ENCODE results near the gene MRPS10.

MRPS10 gene

DNA sequence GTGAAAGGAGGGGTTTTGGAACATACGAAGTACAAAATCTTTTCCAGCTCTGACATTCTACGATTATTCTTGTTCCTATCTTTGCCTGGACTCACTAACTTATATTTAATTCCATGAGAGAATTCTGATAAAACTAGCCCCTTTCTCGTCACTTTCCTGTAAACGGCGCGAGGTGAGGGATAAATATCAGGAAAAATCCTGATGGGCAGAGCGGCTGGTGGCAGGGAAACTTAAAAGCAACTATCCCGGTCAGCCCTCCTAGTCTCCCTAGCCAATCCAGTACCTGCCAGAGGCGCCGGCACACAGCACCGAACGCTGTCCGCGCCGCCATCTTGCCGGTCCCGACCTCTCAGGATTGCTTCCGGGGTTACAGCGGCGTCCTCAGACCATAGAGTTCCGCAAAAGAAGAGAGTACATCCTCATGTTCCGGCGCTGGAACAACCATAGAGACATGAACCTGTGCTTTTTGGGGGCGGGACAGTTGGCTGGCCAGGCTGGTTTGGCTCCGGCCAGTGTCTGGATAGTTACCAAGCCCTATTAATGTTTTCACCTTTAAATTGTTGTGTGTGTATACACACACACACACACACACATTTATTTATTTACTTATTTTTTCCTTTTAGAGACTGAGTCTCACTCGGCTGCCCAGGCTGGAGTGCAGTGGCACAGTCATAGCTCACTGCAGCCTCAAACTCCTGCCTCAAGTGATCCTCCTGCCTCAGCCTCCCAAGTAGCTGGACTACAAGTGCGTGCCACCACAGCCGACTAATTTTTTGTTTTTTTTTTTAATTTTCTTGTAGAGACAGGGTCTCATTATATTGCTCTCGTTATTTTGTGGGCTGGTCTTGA lies at the start of gene MRPS10:
MRPS10 (minus strand) TSS at position 343 of the 849 bp plus-strand sequence; CDS start at position 331, 12 bp downstream.
- peak; percentile 85 for DNase-seq (ENCODE audit: low read depth)

GRCh38 chr6:42266538-42266937 lies 48.9 kb upstream of the MRPS10 start:
- DNase-seq (ENCODE audit: low read depth), result no peak

GRCh38 chr6:42264852-42265390 lies 47.3 kb upstream of the MRPS10 start:
- DNase-seq (ENCODE audit: low read depth), result no peak

- DNase-seq (ENCODE audit: low read depth), result no peak
Observed at GRCh38 chr6:42264162-42264851, 46.6 kb upstream of the MRPS10 start.

GRCh38 chr6:42263165-42263728 lies 45.6 kb upstream of the MRPS10 start:
- no peak for DNase-seq (ENCODE audit: low read depth)

GRCh38 chr6:42260972-42261371 lies 43.3 kb upstream of the MRPS10 start:
- peak; percentile 23 for DNase-seq (ENCODE audit: low read depth)

- no peak for DNase-seq (ENCODE audit: low read depth)
Observed at GRCh38 chr6:42260396-42260888, 42.8 kb upstream of the MRPS10 start.

GRCh38 chr6:42259841-42260395 lies 42.3 kb upstream of the MRPS10 start:
- DNase-seq (ENCODE audit: low read depth), result no peak

DNA sequence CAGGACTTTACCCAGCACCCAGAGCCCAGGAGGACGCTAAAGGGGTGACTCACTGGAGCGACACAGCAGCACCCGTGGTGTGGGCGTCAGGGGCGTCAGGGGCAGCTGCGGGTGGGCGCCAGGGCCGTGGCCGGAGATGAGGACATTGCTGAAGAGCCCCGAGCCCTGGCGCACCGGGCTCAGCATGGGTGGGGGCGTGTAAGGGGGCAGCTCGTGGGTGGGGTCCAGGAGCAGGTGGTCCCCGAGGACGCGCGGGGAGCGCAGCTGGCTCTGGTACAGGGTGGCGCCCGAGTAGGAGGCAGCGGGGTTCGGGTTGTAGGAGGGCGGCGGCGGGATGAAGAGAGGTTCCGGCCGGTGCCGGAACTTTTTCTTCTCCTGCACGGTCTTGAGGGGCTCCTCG lies 41.6 kb upstream of the MRPS10 start:
- DNase-seq (ENCODE audit: low read depth), result no peak

DNA sequence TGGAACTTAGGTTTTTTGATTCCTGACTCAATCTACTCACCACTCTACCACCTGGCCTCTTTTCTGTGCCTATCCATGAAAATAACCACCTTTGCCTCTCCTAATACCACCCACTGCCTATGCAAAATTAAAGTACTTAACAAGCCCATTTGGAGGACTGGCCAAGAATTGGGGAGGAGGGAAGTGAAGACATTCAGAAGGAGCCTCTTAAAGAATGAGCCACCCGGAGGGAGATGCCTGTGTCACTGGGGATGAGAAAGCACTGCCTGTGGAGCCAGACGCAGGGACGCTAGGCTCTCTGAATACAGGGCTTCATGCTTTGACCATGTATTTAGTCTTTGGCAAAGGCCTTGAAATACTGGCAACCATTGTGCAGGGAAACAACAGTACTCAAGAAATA lies 40.0 kb upstream of the MRPS10 start:
- no peak for DNase-seq (ENCODE audit: low read depth)

GRCh38 chr6:42257063-42257462 lies 39.4 kb upstream of the MRPS10 start:
- DNase-seq (ENCODE audit: low read depth), result no peak

- DNase-seq (ENCODE audit: low read depth), result no peak
Observed at GRCh38 chr6:42255050-42255449, 37.4 kb upstream of the MRPS10 start.

DNA sequence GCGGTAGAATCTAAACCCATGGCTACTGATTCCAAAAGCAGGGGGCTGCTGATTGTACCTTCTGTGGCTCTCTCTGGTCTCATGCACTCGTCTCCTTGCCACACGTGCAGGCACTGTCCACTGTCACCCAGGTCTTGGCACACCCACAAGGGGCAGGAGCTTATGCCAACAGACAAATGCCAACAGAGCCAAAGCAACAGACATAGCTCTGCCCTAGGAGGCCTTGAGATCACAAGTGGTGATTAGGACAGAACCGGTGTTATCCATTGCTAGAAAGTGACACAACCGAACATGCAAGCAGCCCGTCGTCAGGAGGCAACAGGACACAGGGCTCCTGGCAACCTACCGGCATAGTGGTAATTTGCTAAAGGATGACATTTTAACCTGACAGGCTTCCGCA lies 36.8 kb upstream of the MRPS10 start:
- DNase-seq (ENCODE audit: low read depth), result no peak

DNA sequence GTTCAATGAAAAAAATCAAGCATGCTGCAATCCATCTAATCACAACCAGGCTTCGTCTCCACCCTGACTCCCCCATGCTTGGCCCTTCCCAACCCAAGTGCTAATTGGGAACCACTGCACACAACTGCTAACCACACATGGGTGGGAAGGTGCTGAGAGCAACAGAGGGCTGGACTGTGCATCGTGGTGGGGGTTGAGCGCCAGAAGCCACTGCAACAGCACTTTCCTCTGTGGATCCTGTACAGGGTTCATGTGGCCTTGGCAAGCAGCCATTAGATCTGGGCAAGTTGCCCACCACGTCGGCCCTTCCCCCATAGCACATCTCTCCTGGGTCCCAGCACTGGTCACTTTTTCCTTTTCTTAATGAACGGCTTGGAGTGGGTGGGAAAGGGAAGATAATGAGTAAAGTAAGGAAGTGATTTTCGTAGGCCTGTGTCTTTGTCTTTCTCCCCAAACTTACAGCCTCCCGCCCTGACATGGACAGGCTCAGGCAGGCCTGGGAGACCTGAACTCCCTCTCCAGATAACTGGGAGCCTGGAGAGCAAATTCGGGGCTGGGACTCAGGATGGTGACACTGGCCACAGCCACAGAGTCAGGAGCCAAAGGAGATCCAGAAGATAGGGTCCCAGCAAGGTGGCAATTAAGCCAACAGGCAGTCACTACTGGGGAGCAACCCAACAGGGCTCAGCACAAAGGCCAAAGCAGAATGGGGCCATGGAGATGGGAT lies 34.4 kb upstream of the MRPS10 start:
- DNase-seq (ENCODE audit: low read depth), result no peak

DNA sequence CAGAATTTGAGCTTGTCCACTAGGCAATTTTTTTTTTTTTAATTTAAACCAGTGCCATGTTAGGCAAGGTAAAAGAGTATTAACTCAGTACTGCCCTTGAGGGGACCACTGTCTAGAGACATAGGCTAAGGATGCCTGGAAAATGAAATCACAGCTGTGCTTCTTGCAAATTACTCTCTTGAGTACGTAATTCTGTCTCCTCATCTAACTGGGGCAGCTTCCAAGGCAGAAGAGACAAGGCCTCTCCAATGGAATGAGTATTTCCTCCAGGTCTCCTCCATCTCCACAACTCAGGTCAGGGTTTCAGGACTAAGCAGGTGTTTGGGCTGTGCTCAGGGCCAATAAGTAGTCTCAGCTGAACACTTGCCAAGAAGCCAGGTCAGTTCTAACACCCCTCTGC lies 33.8 kb upstream of the MRPS10 start:
- DNase-seq (ENCODE audit: low read depth), result no peak

DNA sequence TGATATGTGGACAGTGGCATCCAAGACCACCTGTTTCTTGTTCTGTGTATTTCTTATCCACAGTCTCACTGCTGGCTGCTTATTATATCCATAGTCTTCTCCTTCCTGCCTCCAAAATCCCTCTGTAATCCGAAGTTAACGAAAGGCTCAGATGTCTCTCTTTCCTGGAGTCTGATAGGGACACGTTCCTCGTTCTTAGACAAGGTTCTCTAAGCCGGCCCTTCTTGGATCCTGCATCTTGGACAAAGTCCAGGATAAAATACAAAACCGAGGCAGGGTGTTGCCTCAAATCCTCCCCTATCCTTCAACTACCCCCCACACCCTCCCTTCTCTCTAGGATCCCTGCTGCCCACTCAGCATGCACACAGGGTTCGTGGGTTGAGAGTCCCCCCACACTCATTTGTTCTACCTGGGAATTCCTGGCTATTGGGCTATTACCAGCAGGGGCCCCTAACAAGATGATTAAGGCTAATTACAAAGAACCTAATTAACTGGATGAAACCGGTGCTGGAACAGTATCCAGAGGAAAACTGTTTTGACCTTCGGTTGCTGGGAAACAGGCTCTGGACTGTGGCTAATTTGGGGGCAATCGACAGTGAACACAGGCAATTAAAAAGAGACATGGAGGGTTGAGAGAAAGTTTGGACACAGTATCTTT lies 32.7 kb upstream of the MRPS10 start:
- no peak for DNase-seq (ENCODE audit: low read depth)

DNA sequence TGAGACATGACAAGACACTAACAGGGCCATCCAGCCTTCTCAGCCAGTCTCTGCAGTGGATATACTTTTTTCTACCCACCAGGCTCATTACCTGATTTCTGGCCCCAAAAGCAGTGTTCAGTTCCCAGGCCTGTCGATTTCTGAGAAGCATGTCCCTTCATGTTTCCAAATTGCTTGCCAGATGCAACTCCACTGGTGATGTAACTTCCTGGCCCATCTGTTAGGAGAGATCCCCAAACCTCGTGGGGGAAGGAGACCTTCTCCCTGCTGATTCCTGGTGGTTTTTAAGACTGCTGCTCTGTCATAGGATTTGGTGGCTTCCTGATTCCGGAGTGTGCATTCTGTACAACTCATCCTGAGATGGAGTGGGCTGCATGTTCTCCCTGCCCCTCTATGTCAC lies 31.6 kb upstream of the MRPS10 start:
- no peak for DNase-seq (ENCODE audit: low read depth)

GRCh38 chr6:42243046-42243445 lies 25.4 kb upstream of the MRPS10 start:
- no peak for DNase-seq (ENCODE audit: low read depth)

GRCh38 chr6:42241915-42242314 lies 24.3 kb upstream of the MRPS10 start:
- no peak for DNase-seq (ENCODE audit: low read depth)

- DNase-seq (ENCODE audit: low read depth), result no peak
Observed at GRCh38 chr6:42239736-42240375, 22.2 kb upstream of the MRPS10 start.

DNA sequence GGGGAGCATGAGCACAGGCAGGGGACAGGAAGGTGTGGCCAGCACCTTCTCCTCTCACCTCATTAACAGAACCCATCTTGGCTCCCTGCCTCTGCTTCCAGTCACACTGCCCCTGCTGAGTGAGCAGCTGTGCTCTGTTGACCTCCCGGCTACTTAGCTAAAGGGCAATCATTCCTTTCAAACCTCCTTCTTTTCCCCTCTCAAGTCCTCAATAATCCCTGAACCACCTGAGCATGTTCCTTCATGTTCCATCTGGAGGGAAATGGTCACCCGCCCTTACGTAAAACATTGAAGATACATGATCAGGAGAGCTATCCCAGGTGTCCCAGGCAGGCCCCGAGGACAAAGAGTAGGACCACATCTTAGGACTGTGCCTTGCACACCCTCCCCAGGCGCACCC lies 21.7 kb upstream of the MRPS10 start:
- DNase-seq (ENCODE audit: low read depth), result no peak

Measured in activated gamma-delta T cell treated with anti-CD3 and anti-CD28 coated beads, Interleukin-2, amount 50 U/mL, for 16 hours (primary cell).